Suprapubic skin (tissue), 4 donors: ENCODE data around the gene ZNF460. TPM values are rescaled to one million over a fixed set of nuclear protein-coding genes. Genes with fewer than 3 reads are reported as not detected.
"Not testable (repeated sequence)": the region's sequence is repeated elsewhere in the genome, so short reads cannot be mapped to it uniquely, and the experiment has no call there.

Source experiments
- DNase-seq, 2 donors: peaks; one replicate each; pipeline ENCODE4 v3.0.0-alpha.2; 2019; ENCODE audit warnings: low spot score in 2 of 2
- H3K27ac ChIP-seq: fragments of 200-600 bp; sonication (generic); one replicate; pipeline ENCODE4 v1.5.1; 2019
- H3K27me3 ChIP-seq: fragments of 200-600 bp; sonication (generic); one replicate; pipeline ENCODE4 v1.5.1; 2019
- H3K36me3 ChIP-seq: fragments of 200-600 bp; sonication (generic); one replicate; pipeline ENCODE4 v1.5.1; 2019
- H3K4me1 ChIP-seq: fragments of 200-600 bp; sonication (generic); one replicate; pipeline ENCODE4 v1.5.1; 2019
- H3K4me3 ChIP-seq: fragments of 200-600 bp; sonication (generic); one replicate; pipeline ENCODE4 v1.5.1; 2019; ENCODE audit warnings: mild to moderate bottlenecking
- H3K9me3 ChIP-seq: fragments of 200-600 bp; sonication (generic); one replicate; pipeline ENCODE4 v1.5.1; 2019
- CTCF ChIP-seq, 2 donors: fragments of 200-600 bp in 1 of 2; fragments of 450-650 bp in 1 of 2; sonication (generic) in 1 of 2; IDR thresholded peaks; one replicate each; pipeline ENCODE4 v1.5.1; 2016 to 2019; ENCODE audit warnings: antibody characterized with exemption in 2 of 2, mild to moderate bottlenecking in 1 of 2, moderate library complexity in 1 of 2
- EP300 ChIP-seq: sonication (generic); formaldehyde crosslinking; IDR thresholded peaks from one replicate; pipeline ENCODE4 v1.6.1; 2017; ENCODE audit warnings: antibody characterized with exemption
- POLR2A ChIP-seq, 2 donors: fragments of 450-650 bp; IDR thresholded peaks; one replicate each; pipeline ENCODE4 v1.6.1; 2017; ENCODE audit warnings: antibody characterized with exemption in 2 of 2, mild to moderate bottlenecking in 2 of 2, moderate library complexity in 2 of 2
- POLR2AphosphoS5 ChIP-seq, 3 donors: sonication (generic); formaldehyde crosslinking; IDR thresholded peaks; one replicate each; pipeline ENCODE4 v1.6.1; 2017; ENCODE audit warnings: antibody characterized with exemption in 3 of 3
- WGBS: methylation state at CpG from one replicate; pipeline ENCODE4 v1.1.5; 2018; 5-methylcytosine and 5-hydroxymethylcytosine counted together
- total RNA-seq, 4 donors: library from RNA; depleted of rRNA; stranded (reverse); fragments of >200 nt; gene quantifications; one replicate each; pipeline ENCODE4 v1.1.0, GENCODE V29; 2016

ZNF460 gene
- total RNA-seq, 4 donors from 2014 or later, result 75.2 to 101 (median 78.6) TPM

GRCh38 chr19:57249329-57249728 is 31.0 kb upstream of the ZNF460 start:
- Histone ChIP-seq H3K4me1 (no peaks in the 10 kb centered on the region), H3K27me3 (no peaks in the 10 kb centered on the region), H3K4me3 (no peak overlapping the region), H3K36me3 (peaks cover 89% of the 10 kb centered on the region), H3K27ac (no peak overlapping the region), H3K9me3 (peaks cover under 1% of the 10 kb centered on the region)
- no peak for TF ChIP-seq POLR2A (IDR thresholded peaks at IDR 0.05)
- TF ChIP-seq CTCF (IDR thresholded peaks at IDR 0.05), result no peak
- TF ChIP-seq EP300, result no peak
- no peak for TF ChIP-seq POLR2AphosphoS5 (IDR thresholded peaks at IDR 0.05)
- 88% methylated on average over 1 of the region's 1 CpG for WGBS
- DNase-seq, result no peak

DNA sequence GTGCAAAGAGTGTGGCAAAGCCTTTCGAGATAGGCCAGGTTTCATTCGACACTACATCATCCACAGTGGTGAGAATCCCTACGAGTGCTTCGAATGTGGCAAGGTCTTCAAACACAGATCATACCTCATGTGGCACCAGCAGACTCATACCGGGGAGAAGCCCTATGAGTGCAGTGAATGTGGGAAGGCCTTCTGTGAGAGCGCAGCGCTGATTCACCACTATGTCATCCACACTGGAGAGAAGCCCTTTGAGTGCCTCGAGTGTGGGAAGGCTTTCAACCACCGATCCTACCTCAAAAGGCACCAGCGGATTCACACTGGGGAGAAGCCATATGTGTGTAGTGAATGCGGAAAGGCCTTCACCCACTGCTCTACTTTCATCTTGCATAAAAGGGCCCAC is 26.5 kb upstream of the ZNF460 start:
- H3K27me3 ChIP-seq, H3K9me3 ChIP-seq: not testable (repeated sequence)

DNA sequence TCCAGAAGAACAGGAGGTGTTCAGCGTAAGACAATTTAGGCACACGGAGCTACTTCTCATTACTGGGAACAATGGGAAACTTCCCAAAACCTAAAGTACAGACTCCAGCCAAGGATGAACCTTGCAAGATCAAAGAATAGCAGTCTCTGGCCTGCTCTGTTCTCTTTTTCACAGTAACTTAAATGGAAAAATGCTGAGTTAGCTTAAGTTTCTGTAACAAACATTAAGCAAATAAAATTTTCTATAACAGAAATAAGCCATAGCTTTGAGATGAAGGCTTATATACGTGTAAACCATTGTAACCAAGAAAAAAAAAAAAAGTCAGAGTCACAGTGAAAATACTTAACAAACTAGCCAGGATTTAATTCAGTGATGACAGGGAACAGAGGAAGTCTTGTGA is 18.2 kb upstream of the ZNF460 start:
- no peak overlapping the region for H3K27ac ChIP-seq
- 88% methylated on average over 3 of the region's 3 CpGs for WGBS
- no peak overlapping the region for H3K4me3 ChIP-seq
- no peaks in the 10 kb centered on the region for H3K27me3 ChIP-seq
- peaks cover 14% of the 10 kb centered on the region for H3K36me3 ChIP-seq
- no peak for DNase-seq
- no peaks in the 10 kb centered on the region for H3K4me1 ChIP-seq
- TF ChIP-seq EP300, result no peak
- no peak for TF ChIP-seq CTCF (IDR thresholded peaks at IDR 0.05)
- no peak for TF ChIP-seq POLR2A (IDR thresholded peaks at IDR 0.05)
- no peaks in the 10 kb centered on the region for H3K9me3 ChIP-seq

More for the DNA sequence above, 26.5 kb upstream of the ZNF460 start:
- H3K27ac ChIP-seq, H3K4me1 ChIP-seq, H3K4me3 ChIP-seq, DNase-seq: not testable (repeated sequence)
- peaks cover 63% of the 10 kb centered on the region for H3K36me3 ChIP-seq
- WGBS, result 97% methylated on average over 10 of the region's 11 CpGs

DNA sequence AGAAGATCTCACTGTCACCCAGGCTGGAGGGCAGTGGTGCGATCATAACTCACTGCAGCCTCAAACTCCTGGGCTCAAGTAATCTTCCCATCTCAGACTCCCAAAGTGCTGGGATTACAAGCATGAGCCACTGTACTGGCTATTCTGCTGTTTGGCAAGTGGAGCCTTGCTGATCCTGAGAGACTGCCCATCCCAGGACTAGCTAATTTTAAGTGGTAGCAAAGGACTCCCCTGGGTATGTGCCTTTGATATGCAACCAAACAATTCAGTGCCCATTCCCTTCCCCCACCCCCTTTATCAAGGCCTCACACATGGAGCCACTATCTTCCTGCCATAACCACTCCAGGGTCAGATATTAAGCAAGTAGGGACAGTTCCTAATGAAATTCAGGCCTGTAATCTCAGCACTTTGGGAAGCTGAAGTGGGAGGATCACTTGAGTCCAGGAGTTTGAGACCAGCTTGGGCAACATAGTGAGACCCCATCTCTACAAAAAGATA is 17.0 kb upstream of the ZNF460 start:
- no peak overlapping the region for H3K27ac ChIP-seq
- no peaks in the 10 kb centered on the region for H3K9me3 ChIP-seq
- DNase-seq, result no peak
- no peaks in the 10 kb centered on the region for H3K27me3 ChIP-seq
- TF ChIP-seq POLR2A (IDR thresholded peaks at IDR 0.05) (no peak), POLR2AphosphoS5 (IDR thresholded peaks at IDR 0.05) (no peak), CTCF (IDR thresholded peaks at IDR 0.05) (no peak), EP300 (no peak)
- WGBS, result 100% methylated on average over 1 of the region's 1 CpG
- peaks cover 14% of the 10 kb centered on the region for H3K36me3 ChIP-seq
- no peak overlapping the region for H3K4me3 ChIP-seq
- H3K4me1 ChIP-seq, result no peaks in the 10 kb centered on the region

- no peak for DNase-seq
- TF ChIP-seq CTCF (IDR thresholded peaks at IDR 0.05), result no peak
- no peak for TF ChIP-seq EP300
- TF ChIP-seq POLR2A (IDR thresholded peaks at IDR 0.05), result no peak
- TF ChIP-seq POLR2AphosphoS5 (IDR thresholded peaks at IDR 0.05), result no peak
- 84% methylated on average over 3 of the region's 3 CpGs for WGBS
These were observed 13.0 kb upstream of the ZNF460 start for GRCh38 chr19:57267291-57267690.

More at GRCh38 chr19:57267291-57267690, 13.0 kb upstream of the ZNF460 start:
- H3K27me3 ChIP-seq, result no peaks in the 10 kb centered on the region
- no peaks in the 10 kb centered on the region for H3K4me1 ChIP-seq
- no peak overlapping the region for H3K4me3 ChIP-seq
- H3K36me3 ChIP-seq, result peaks cover 9% of the 10 kb centered on the region
- no peaks in the 10 kb centered on the region for H3K9me3 ChIP-seq
- no peak overlapping the region for H3K27ac ChIP-seq
